ENCODE measurements around the gene B4GAT1. TPM values are rescaled to one million over a fixed set of nuclear protein-coding genes. Genes with fewer than 3 reads are reported as not detected.

Gene B4GAT1
- total and polyA plus RNA-seq, 2 of the 13 experiments (the other 11 are each of a cell fraction or from before 2014, with no cell fraction given) = 40.4 to 109 TPM

- TF ChIP-seq SOX6 (IDR thresholded peaks at IDR 0.05) (no peak), SOX6 (CRISPR knock-in tag; IDR thresholded peaks at IDR 0.05) (peak; percentile 47; the same call in 1 of the 2 replicates), HNF4A (CRISPR knock-in tag; IDR thresholded peaks at IDR 0.05) (no peak), ZNF143 (CRISPR knock-in tag; IDR thresholded peaks at IDR 0.05) (peak; percentile 95), DNMT3B (CRISPR knock-in tag; conservative IDR thresholded peaks at IDR 0.05) (peak; percentile 86; the same call in 1 of the 2 replicates), ZNF383 (CRISPR knock-in tag; IDR thresholded peaks at IDR 0.05; ENCODE audit: borderline replicate concordance) (no peak), ARID2 (CRISPR knock-in tag; IDR thresholded peaks at IDR 0.05; ENCODE audit: borderline replicate concordance) (peak; percentile 67; the same call in 1 of the 2 replicates), CAMTA2 (CRISPR knock-in tag; IDR thresholded peaks at IDR 0.05; ENCODE audit: borderline replicate concordance) (no peak), ZNF101 (CRISPR knock-in tag; IDR thresholded peaks at IDR 0.05; ENCODE audit: borderline replicate concordance, low read depth) (no peak; the same call in 1 of the 2 replicates), ZNF577 (CRISPR knock-in tag; IDR thresholded peaks at IDR 0.05; ENCODE audit: borderline replicate concordance, low read depth) (no peak), ZNF646 (CRISPR knock-in tag; IDR thresholded peaks at IDR 0.05) (no peak), ZNF296 (CRISPR knock-in tag; conservative IDR thresholded peaks at IDR 0.05) (no peak; the same call in 1 of the 2 replicates), TGIF2 (CRISPR knock-in tag; IDR thresholded peaks at IDR 0.05) (peak; percentile 73; the same call in 1 of the 2 replicates), ZNF574 (CRISPR knock-in tag; IDR thresholded peaks at IDR 0.05) (peak; percentile 95), ZNF746 (CRISPR knock-in tag; IDR thresholded peaks at IDR 0.05) (no peak), ZNF768 (CRISPR knock-in tag; IDR thresholded peaks at IDR 0.05) (no peak), GMEB1 (CRISPR knock-in tag; IDR thresholded peaks at IDR 0.05; ENCODE audit: borderline replicate concordance) (peak; percentile 71; the same call in 1 of the 2 replicates)
- TF ChIP-seq, protein P1, sequence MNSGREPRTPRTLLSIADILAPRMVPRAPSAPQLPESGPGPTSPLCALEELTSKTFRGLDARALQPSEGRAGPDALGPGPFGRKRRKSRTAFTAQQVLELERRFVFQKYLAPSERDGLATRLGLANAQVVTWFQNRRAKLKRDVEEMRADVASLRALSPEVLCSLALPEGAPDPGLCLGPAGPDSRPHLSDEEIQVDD (CRISPR knock-in tag; IDR thresholded peaks at IDR 0.05; ENCODE audit: borderline replicate concordance) = no peak
Observed at GRCh38 chr11:66344550-66345315, 2.7 kb downstream of the B4GAT1 start, which contains the start of gene BRMS1 (continued).
